HG03565 (cell line): ENCODE measurements around the gene GRIPAP1.

Experiments used
- ATAC-seq: cut with Tn5 transposase; IDR thresholded peaks from one replicate; pipeline ENCODE4 v1.9.1; 2021; ENCODE audit warnings: mild to moderate bottlenecking, moderate library complexity; ENCODE audit not compliant: unreplicated experiment

Gene GRIPAP1

GRCh38 chrX:49002091-49002935, at the start of gene GRIPAP1:
Gene GRIPAP1, minus strand, starts transcription at chrX:49002264. Its CDS starts 35 bp downstream, at chrX:49002229.
- ATAC-seq = peak; percentile 88

- ATAC-seq = no peak
Measured at GRCh38 chrX:49043987-49044281, 41.9 kb upstream of the GRIPAP1 start.

GRCh38 chrX:49043220-49043986, 41.3 kb upstream of the GRIPAP1 start, which contains the start of gene TFE3:
Gene TFE3, minus strand, starts transcription at chrX:49043357. Its CDS starts 131 bp downstream, at chrX:49043226.
- ATAC-seq = peak; percentile 84

- peak; percentile 6 for ATAC-seq
Measured at GRCh38 chrX:49042581-49043219, 40.6 kb upstream of the GRIPAP1 start.

- no peak for ATAC-seq
Measured at GRCh38 chrX:49041744-49042580, 39.9 kb upstream of the GRIPAP1 start.

- no peak for ATAC-seq
Measured at GRCh38 chrX:49040376-49040955, 38.4 kb upstream of the GRIPAP1 start.

GRCh38 chrX:49039598-49040375, 37.7 kb upstream of the GRIPAP1 start:
- no peak for ATAC-seq

- no peak for ATAC-seq
Measured at GRCh38 chrX:49037883-49038475, 35.9 kb upstream of the GRIPAP1 start.

GRCh38 chrX:49030283-49030682, 28.2 kb upstream of the GRIPAP1 start:
- ATAC-seq = no peak

- ATAC-seq = no peak
Measured at GRCh38 chrX:49029876-49030275, 27.8 kb upstream of the GRIPAP1 start.

GRCh38 chrX:49019599-49020249, 17.7 kb upstream of the GRIPAP1 start:
- ATAC-seq = no peak

- no peak for ATAC-seq
Measured at GRCh38 chrX:49019050-49019449, 17.0 kb upstream of the GRIPAP1 start.

GRCh38 chrX:49003696-49004095, 1.6 kb upstream of the GRIPAP1 start:
- ATAC-seq = no peak

- no peak for ATAC-seq
Measured at GRCh38 chrX:49001521-49002090, 458 bp downstream of the GRIPAP1 start.

GRCh38 chrX:49000636-49001035, 1.4 kb downstream of the GRIPAP1 start:
- ATAC-seq = no peak

- no peak for ATAC-seq
Measured at GRCh38 chrX:48999030-48999429, 3.0 kb downstream of the GRIPAP1 start.

- no peak for ATAC-seq
Measured at GRCh38 chrX:48998391-48998790, 3.7 kb downstream of the GRIPAP1 start.

- no peak for ATAC-seq
Measured at GRCh38 chrX:48997865-48998264, 4.2 kb downstream of the GRIPAP1 start.
